AG09309 (cell line): Measurements from ENCODE around the gene ADGRE2.
"Not testable (repeated sequence)": the region's sequence is repeated elsewhere in the genome, so short reads cannot be mapped to it uniquely, and the experiment has no call there.

Experiments
- DNase-seq: peaks from one replicate; pipeline ENCODE4 v3.0.0-alpha.2; 2010; ENCODE audit warnings: low read depth
- H3K4me3 ChIP-seq: 2 replicates; pipeline ENCODE4 v1.5.1; 2011; ENCODE audit warnings: mild to moderate bottlenecking, low read depth, low read length, moderate library complexity; ENCODE audit not compliant: control insufficient read depth
- CTCF ChIP-seq: IDR thresholded peaks from 2 replicates; pipeline ENCODE4 v1.5.1; 2011; ENCODE audit warnings: mild to moderate bottlenecking, low read depth, low read length, inconsistent platforms; ENCODE audit not compliant: insufficient read depth, control insufficient read depth; ENCODE audit errors: missing control alignments

The ADGRE2 gene

GRCh38 chr19:14767466-14767971 is 10.8 kb downstream of the ADGRE2 start:
- no peak for DNase-seq
- no peak overlapping the region for H3K4me3 ChIP-seq
- no peak for TF ChIP-seq CTCF

GRCh38 chr19:14765841-14766240 is 12.5 kb downstream of the ADGRE2 start:
- DNase-seq, H3K4me3 ChIP-seq: not testable (repeated sequence)

GRCh38 chr19:14765403-14765802 is 13.0 kb downstream of the ADGRE2 start:
- DNase-seq, H3K4me3 ChIP-seq: not testable (repeated sequence)

- DNase-seq, result no peak
- no peak overlapping the region for H3K4me3 ChIP-seq
- TF ChIP-seq CTCF, result no peak
Measured at GRCh38 chr19:14764401-14764800, 14.0 kb downstream of the ADGRE2 start.

GRCh38 chr19:14763497-14764145 is 14.7 kb downstream of the ADGRE2 start:
- no peak overlapping the region for H3K4me3 ChIP-seq
- no peak for DNase-seq
- no peak for TF ChIP-seq CTCF

- no peak for TF ChIP-seq CTCF
- no peak overlapping the region for H3K4me3 ChIP-seq
- DNase-seq, result no peak
Measured at GRCh38 chr19:14762111-14762510, 16.2 kb downstream of the ADGRE2 start.

- DNase-seq, result no peak
- no peak for TF ChIP-seq CTCF
- H3K4me3 ChIP-seq, result no peak overlapping the region
Measured at GRCh38 chr19:14761607-14762006, 16.8 kb downstream of the ADGRE2 start.

GRCh38 chr19:14758816-14759215 is 19.5 kb downstream of the ADGRE2 start:
- no peak for DNase-seq
- no peak overlapping the region for H3K4me3 ChIP-seq
- TF ChIP-seq CTCF, result no peak
